HuH-7 (cell line): Measurements from ENCODE around the gene CTBP1.
"Not testable (repeated sequence)": the region's sequence is repeated elsewhere in the genome, so short reads cannot be mapped to it uniquely, and the experiment has no call there.

Source experiments
- DNase-seq: peaks from one replicate; pipeline ENCODE4 v3.0.0; 2011; ENCODE audit warnings: low spot score

CTBP1 gene

GRCh38 chr4:1248245-1249147, at the start of gene CTBP1:
TSS of gene CTBP1 (minus strand) at chr4:1249130. CDS start at chr4:1241331, 7,799 bp downstream.
- DNase-seq = peak; percentile 98

DNA sequence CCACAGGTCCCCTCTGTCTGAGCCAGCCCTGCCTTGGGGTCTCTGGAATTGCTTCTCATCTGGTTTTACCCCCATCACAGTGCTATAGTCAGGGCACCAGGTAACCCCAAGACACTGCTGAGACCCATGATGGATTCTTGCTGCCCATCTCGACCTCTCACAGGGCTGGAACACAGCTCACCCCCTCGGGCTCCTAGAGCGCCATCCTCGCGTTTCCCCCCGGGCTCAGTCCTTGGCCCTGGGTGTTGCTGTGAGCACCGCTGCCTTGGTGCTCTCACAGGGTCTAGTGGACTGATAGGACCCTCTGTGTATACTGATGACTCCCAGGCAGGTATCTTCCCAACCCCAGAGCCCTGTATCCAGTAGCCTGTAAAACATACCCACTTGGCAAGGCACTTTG, 49.5 kb upstream of the CTBP1 start:
- DNase-seq = no peak

GRCh38 chr4:1297456-1298325, 48.8 kb upstream of the CTBP1 start:
- DNase-seq = no peak

DNA sequence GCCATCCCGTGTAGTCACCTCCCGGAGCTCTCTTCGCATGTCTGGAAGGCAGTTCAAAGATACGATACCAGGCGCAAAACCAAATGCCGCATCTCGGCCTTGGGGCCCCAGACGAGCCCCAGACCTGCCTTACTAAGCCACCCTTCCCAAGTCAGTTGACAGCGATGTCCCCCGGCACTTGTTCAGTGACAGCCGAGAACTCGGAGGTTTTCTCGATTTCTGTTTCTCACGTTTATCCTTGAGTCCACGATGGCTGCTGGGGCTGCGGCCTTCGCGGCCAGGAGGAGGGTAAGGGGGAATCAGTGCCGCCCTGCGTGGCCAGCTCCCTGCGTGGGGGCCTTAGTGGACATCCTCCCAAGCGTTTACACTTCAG, 48.1 kb upstream of the CTBP1 start:
- no peak for DNase-seq

DNA sequence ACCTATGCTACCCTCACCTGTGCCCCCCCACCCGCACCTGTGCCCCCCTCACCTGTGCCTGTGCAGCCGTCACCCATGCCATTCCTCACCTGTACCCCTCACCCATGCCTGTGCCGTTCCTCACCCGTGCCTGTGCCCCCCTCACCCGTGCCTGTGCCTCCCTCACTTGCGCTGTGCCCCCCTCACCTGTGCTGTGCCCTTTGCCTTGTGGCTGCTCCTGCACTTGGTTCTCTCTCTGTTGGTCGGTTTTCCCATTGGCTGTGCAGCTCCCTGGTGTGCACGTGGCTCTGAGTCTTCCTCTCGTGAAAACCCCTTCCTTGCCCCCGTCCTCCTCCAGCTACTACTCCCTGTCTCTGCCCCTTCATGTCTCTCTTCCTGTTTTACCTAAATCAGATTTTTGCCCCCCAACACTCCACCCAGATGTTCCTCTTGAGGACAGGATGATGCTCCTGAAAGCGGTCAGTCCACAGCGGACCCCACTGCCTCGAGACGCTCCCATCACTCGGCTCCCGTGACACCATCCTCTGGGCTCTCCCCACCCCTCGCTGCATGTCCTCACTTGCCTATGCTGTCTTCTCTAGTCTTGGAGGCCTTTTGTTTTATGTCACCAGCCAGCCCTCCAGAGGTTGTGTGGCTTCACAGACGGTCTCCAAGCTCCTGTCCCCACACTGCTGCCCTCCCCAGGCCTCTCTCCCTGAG, 47.5 kb upstream of the CTBP1 start:
- no peak for DNase-seq

GRCh38 chr4:1295405-1296055, 46.6 kb upstream of the CTBP1 start:
- no peak for DNase-seq

GRCh38 chr4:1294891-1295290, 46.0 kb upstream of the CTBP1 start:
- DNase-seq = no peak

DNA sequence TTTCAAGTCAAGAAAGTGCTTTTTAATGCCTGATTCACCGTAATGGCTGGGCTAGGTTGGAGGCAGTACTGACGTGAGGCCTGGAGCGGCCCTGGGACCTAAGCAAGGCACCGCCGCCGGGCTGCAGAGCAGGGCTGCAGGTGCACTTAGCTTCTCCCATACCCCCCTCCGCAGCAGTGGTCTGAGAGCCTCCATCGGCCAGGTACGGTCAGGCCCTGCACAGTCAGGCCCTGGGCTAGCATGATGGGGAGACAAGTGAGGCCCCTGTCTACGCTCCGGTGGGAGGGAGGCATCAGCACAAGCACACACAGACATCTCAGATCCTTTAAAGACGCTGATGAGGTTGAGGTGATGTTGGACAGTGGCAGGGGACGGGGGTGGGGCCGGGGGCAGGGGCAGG, 45.5 kb upstream of the CTBP1 start:
- DNase-seq = no peak

- DNase-seq = no peak
These were observed 45.1 kb upstream of the CTBP1 start for GRCh38 chr4:1293991-1294390.

- no peak for DNase-seq
These were observed 44.6 kb upstream of the CTBP1 start for GRCh38 chr4:1293531-1293941.

- not testable (repeated sequence) for DNase-seq
These were observed 43.7 kb upstream of the CTBP1 start for GRCh38 chr4:1292703-1293011.

- DNase-seq = no peak
These were observed 43.2 kb upstream of the CTBP1 start for GRCh38 chr4:1291996-1292702.

DNA sequence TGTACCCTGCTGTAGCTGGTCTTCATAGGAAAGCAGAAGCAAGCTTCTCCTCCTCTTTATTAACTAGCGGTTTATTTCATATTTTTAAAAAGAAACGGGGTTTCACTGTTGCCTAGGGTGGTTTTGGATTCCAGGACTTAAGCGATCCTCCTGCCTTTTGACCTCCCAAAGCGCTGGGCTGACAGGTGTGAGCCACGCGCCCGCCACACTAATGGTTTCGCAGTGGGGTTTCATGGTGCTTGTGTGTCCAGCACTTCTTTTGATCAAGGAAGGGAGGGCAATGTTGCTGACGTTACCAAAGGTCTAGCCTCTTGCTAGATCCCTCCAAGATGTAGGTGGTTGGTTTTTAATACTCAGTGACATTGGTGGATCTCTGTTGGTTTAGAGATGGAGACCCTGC, 42.2 kb upstream of the CTBP1 start:
- no peak for DNase-seq

- no peak for DNase-seq
These were observed 41.4 kb upstream of the CTBP1 start for GRCh38 chr4:1290165-1290977.

GRCh38 chr4:1289207-1290164, 40.6 kb upstream of the CTBP1 start, which contains the start of gene MAEA:
TSS of gene MAEA (plus strand) at chr4:1289891. CDS start at chr4:1289914, 23 bp downstream.
- peak; percentile 100 for DNase-seq

- DNase-seq = no peak
These were observed 39.9 kb upstream of the CTBP1 start for GRCh38 chr4:1288786-1289185.

GRCh38 chr4:1285790-1286553, 37.0 kb upstream of the CTBP1 start:
- DNase-seq = no peak

GRCh38 chr4:1285151-1285789, 36.3 kb upstream of the CTBP1 start:
- DNase-seq = no peak
